H1 (cell line): ENCODE results near the gene PHF3. TPM values are rescaled to one million over a fixed set of nuclear protein-coding genes. Genes with fewer than 3 reads are reported as not detected.

Experiments
- CTCF ChIA-PET: fragments of 300-600 bp; sonication (Branson Sonifier 250); formaldehyde crosslinking; loops from one replicate; lab custom pipeline; 2021; ENCODE audit not compliant: partially characterized antibody; lab: Charles Lee
- POLR2A ChIA-PET: fragments of 300-600 bp; sonication (Branson Sonifier 250); formaldehyde crosslinking; loops from one replicate; lab custom pipeline; 2021; ENCODE audit warnings: inconsistent platforms; ENCODE audit not compliant: partially characterized antibody; lab: Charles Lee
- DNase-seq, 2 experiments: peaks; one replicate each; pipeline versions ENCODE4 v3.0.0 to v3.0.0-alpha.2; 2010 to 2022; ENCODE audit warnings: low spot score in 2 of 2, low read depth in 1 of 2, mixed read lengths in 1 of 2
- FAIRE-seq: peaks from 2 replicates; lab custom pipeline; 2011; peaks lifted over from hg19 to GRCh38; lab: Jason Lieb, UNC
- H2AFZ ChIP-seq: 2 replicates; pipeline ENCODE4 v1.8.1; 2012; ENCODE audit warnings: low read length, inconsistent platforms
- H2AK5ac ChIP-seq: 2 replicates; pipeline ENCODE4 v1.6.1; 2013; ENCODE audit warnings: low read depth, low read length
- H2BK120ac ChIP-seq: replicated peaks from 2 replicates; pipeline ENCODE3; 2013; ENCODE audit warnings: low read depth, low read length, inconsistent platforms
- H2BK12ac ChIP-seq: 2 replicates; pipeline ENCODE4 v1.6.1; 2013; ENCODE audit warnings: low read depth, low read length
- H2BK15ac ChIP-seq: 2 replicates; pipeline ENCODE4 v1.6.1; 2013; ENCODE audit warnings: low read length
- H2BK20ac ChIP-seq: 2 replicates; pipeline ENCODE4 v1.6.1; 2013; ENCODE audit warnings: low read length
- H2BK5ac ChIP-seq: 2 replicates; pipeline ENCODE4 v1.6.1; 2013; ENCODE audit warnings: low read depth, low read length
- H3K14ac ChIP-seq: 2 replicates; pipeline ENCODE4 v1.6.1; 2013; ENCODE audit warnings: inconsistent platforms; ENCODE audit not compliant: insufficient read length
- H3K18ac ChIP-seq: 2 replicates; pipeline ENCODE4 v1.6.1; 2013; ENCODE audit warnings: low read length; ENCODE audit errors: extremely low read depth
- H3K23ac ChIP-seq: 2 replicates; pipeline ENCODE4 v1.6.1; 2013; ENCODE audit warnings: inconsistent platforms; ENCODE audit not compliant: insufficient read length
- H3K23me2 ChIP-seq: 2 replicates; pipeline ENCODE4 v1.6.1; 2013; ENCODE audit warnings: low read depth, low read length
- H3K27ac ChIP-seq: 2 replicates; pipeline ENCODE4 v1.6.1; 2011; ENCODE audit warnings: low read depth, low read length, inconsistent platforms
- H3K27me3 ChIP-seq, 4 experiments: replicated peaks in 1 of 4; 1 replicate in 1 of 4; 2 replicates in 3 of 4; pipeline versions ENCODE4 v1.6.1 to v1.8.1; 2011 to 2013; ENCODE audit warnings: low read length in 3 of 4, mild to moderate bottlenecking in 3 of 4, inconsistent platforms in 2 of 4, mixed read lengths in 2 of 4, moderate library complexity in 1 of 4; ENCODE audit not compliant: control insufficient read depth in 3 of 4, insufficient read depth in 3 of 4; ENCODE audit errors: extremely low read depth in 1 of 4
- H3K36me3 ChIP-seq, 4 experiments: 2 replicates each; pipeline versions ENCODE4 v1.6.1 to v1.8.1; 2011 to 2013; ENCODE audit warnings: mild to moderate bottlenecking in 4 of 4, low read length in 3 of 4, moderate library complexity in 2 of 4, control low read depth in 1 of 4, inconsistent platforms in 1 of 4; ENCODE audit not compliant: insufficient read depth in 4 of 4, control insufficient read depth in 2 of 4
- H3K4ac ChIP-seq: replicated peaks from 2 replicates; pipeline ENCODE3; 2013; ENCODE audit warnings: low read length, low read depth, mixed read lengths, inconsistent platforms; ENCODE audit not compliant: insufficient read length
- H3K4me1 ChIP-seq, 4 experiments: replicated peaks in 1 of 4; 1 replicate in 1 of 4; 2 replicates in 3 of 4; pipeline versions ENCODE4 v1.6.1 to v1.8.1; 2011 to 2013; ENCODE audit warnings: low read length in 3 of 4, inconsistent platforms in 2 of 4, mixed read lengths in 1 of 4; ENCODE audit not compliant: insufficient read depth in 4 of 4, control insufficient read depth in 3 of 4
- H3K4me2 ChIP-seq, 2 experiments: 2 replicates each; pipeline versions ENCODE4 v1.6.1 to v1.8.1; 2011 to 2013; ENCODE audit warnings: low read depth in 2 of 2, low read length in 2 of 2, control low read depth in 1 of 2, inconsistent platforms in 1 of 2, mild to moderate bottlenecking in 1 of 2; ENCODE audit not compliant: insufficient read depth in 1 of 2
- H3K4me3 ChIP-seq, 4 experiments: fragments of 200-600, 300-600 bp in 1 of 4; sonication (generic), shearing (Covaris generic), sonication (Bioruptor Twin) in 1 of 4; 2 replicates each; pipeline versions ENCODE4 v1.5.1 to v1.8.1; 2011 to 2016; ENCODE audit warnings: low read length in 4 of 4, low read depth in 3 of 4, control low read depth in 2 of 4, inconsistent platforms in 2 of 4, mild to moderate bottlenecking in 2 of 4, mixed read lengths in 1 of 4, moderate library complexity in 1 of 4; ENCODE audit not compliant: insufficient read depth in 2 of 4; ENCODE audit errors: extremely low read depth in 1 of 4
- H3K56ac ChIP-seq: replicated peaks from 2 replicates; pipeline ENCODE3; 2013; ENCODE audit warnings: low read depth, mild to moderate bottlenecking, mixed read lengths, low read length, inconsistent platforms; ENCODE audit not compliant: insufficient read length
- H3K79me1 ChIP-seq: 2 replicates; pipeline ENCODE4 v1.6.1; 2013; ENCODE audit warnings: low read depth, low read length, control low read depth
- H3K79me2 ChIP-seq, 2 experiments: 2 replicates each; pipeline versions ENCODE4 v1.6.1 to v1.8.1; 2012 to 2013; ENCODE audit warnings: low read length in 2 of 2, mild to moderate bottlenecking in 2 of 2, inconsistent platforms in 1 of 2; ENCODE audit not compliant: insufficient read depth in 2 of 2, control insufficient read depth in 1 of 2
- H3K9ac ChIP-seq, 4 experiments: replicated peaks in 1 of 4; 1 replicate in 1 of 4; 2 replicates in 3 of 4; pipeline versions ENCODE4 v1.6.1 to v1.8.1; 2011 to 2013; ENCODE audit warnings: low read depth in 3 of 4, low read length in 3 of 4, control low read depth in 2 of 4, mild to moderate bottlenecking in 2 of 4, moderate library complexity in 2 of 4, inconsistent platforms in 1 of 4; ENCODE audit errors: extremely low read depth in 1 of 4
- H3K9me3 ChIP-seq, 2 experiments: 2 replicates each; pipeline versions ENCODE4 v1.6.1 to v1.8.1; 2012 to 2013; ENCODE audit warnings: mild to moderate bottlenecking in 2 of 2, moderate library complexity in 2 of 2, control low read depth in 1 of 2, inconsistent platforms in 1 of 2, low read depth in 1 of 2, low read length in 1 of 2, mixed read lengths in 1 of 2; ENCODE audit not compliant: insufficient read depth in 2 of 2
- H4K20me1 ChIP-seq, 2 experiments: replicated peaks in 1 of 2; 2 replicates each; pipeline versions ENCODE3 to v1.8.1; 2011 to 2013; ENCODE audit warnings: inconsistent platforms in 2 of 2, low read length in 2 of 2, mild to moderate bottlenecking in 1 of 2; ENCODE audit not compliant: insufficient read depth in 2 of 2, control insufficient read depth in 1 of 2
- H4K5ac ChIP-seq: 2 replicates; pipeline ENCODE4 v1.6.1; 2013; ENCODE audit warnings: low read length, low read depth, mixed read lengths, inconsistent platforms; ENCODE audit not compliant: insufficient read length
- H4K8ac ChIP-seq: 2 replicates; pipeline ENCODE4 v1.8.0; 2013; ENCODE audit warnings: mild to moderate bottlenecking, moderate library complexity, low read length, inconsistent platforms; ENCODE audit not compliant: insufficient read depth; ENCODE audit errors: extremely low read depth
- H4K91ac ChIP-seq: replicated peaks from 2 replicates; pipeline ENCODE3; 2013; ENCODE audit warnings: low read length, mixed read lengths, inconsistent platforms; ENCODE audit not compliant: insufficient read length
- ASH2L ChIP-seq: fragments of 200-600, 300-600 bp; sonication (generic); IDR thresholded peaks from one replicate; pipeline ENCODE4 v1.7.1; 2017; ENCODE audit warnings: low read length
- ATF2 ChIP-seq: IDR thresholded peaks from 2 replicates; pipeline ENCODE4 v1.6.1; 2012; ENCODE audit warnings: low read length, inconsistent platforms
- CBX5 ChIP-seq: fragments of 300-800, 300-1000 bp; sonication (generic); IDR thresholded peaks from 2 replicates; pipeline ENCODE4 v1.7.1; 2016; ENCODE audit warnings: antibody characterized with exemption, low read length, low read depth
- CBX8 ChIP-seq: fragments of 300-800, 300-1000 bp; sonication (generic); IDR thresholded peaks from 2 replicates; pipeline ENCODE4 v1.7.1; 2016; ENCODE audit warnings: low read depth, low read length, borderline replicate concordance
- CEBPB ChIP-seq: IDR thresholded peaks from 2 replicates; pipeline ENCODE4 v1.6.1; 2012; ENCODE audit warnings: low read depth, low read length
- CHD2 ChIP-seq: IDR thresholded peaks from 2 replicates; pipeline ENCODE4 v1.6.1; 2012; ENCODE audit warnings: low read length, improper control_type of control experiment
- EP300 ChIP-seq, 2 experiments: IDR thresholded peaks; 1 replicate in 1 of 2; 2 replicates in 1 of 2; pipeline ENCODE4 v1.6.1; 2011 to 2012; ENCODE audit warnings: low read depth in 2 of 2, low read length in 2 of 2, mild to moderate bottlenecking in 2 of 2, borderline replicate concordance in 1 of 2, inconsistent platforms in 1 of 2, moderate library complexity in 1 of 2
- GTF2F1 ChIP-seq: IDR thresholded peaks from 2 replicates; pipeline ENCODE4 v1.6.1; 2012; ENCODE audit warnings: low read depth, low read length, improper control_type of control experiment, borderline replicate concordance
- POU5F1 ChIP-seq: IDR thresholded peaks from 2 replicates; pipeline ENCODE4 v1.6.1; 2011; ENCODE audit warnings: low read depth, mild to moderate bottlenecking, low read length, moderate library complexity
- RNF2 ChIP-seq: fragments of 200-900, 300-1000 bp; sonication (generic); IDR thresholded peaks from 2 replicates; pipeline ENCODE4 v1.7.1; 2016; ENCODE audit warnings: borderline replicate concordance, low read depth, mild to moderate bottlenecking, antibody characterized with exemption, low read length; ENCODE audit not compliant: poor library complexity, severe bottlenecking; ENCODE audit errors: missing control alignments
- YY1 ChIP-seq: IDR thresholded peaks from 2 replicates; pipeline ENCODE4 v1.6.1; 2011; ENCODE audit warnings: low read depth, mild to moderate bottlenecking, low read length
- polyA plus RNA-seq, 7 experiments: library from polyadenylated mRNA; depleted of rRNA in 3 of 7; stranded (reverse) in 5 of 7; unstranded in 2 of 7; fragments of >200 nt in 5 of 7; fragments of 200-250 nt in 2 of 7; gene quantifications; 1 replicate in 5 of 7; 2 replicates in 1 of 7; 4 replicates in 1 of 7; pipeline versions ENCODE4 v1.2.1 to v1.2.3, GENCODE V29; 2011 to 2013; ENCODE audit warnings: missing spikeins in 2 of 7, mixed read lengths in 2 of 7
- total RNA-seq: library from RNA; stranded (reverse); fragmentation: NEBNext Ultra II Directional; extraction: Animal tissue kit (Norgen Biotek cat#: 25700); gene quantifications from 2 replicates; pipeline ENCODE4 v1.2.1, GENCODE V29; 2021

Gene PHF3
- total and polyA plus RNA-seq, 2 of the 8 experiments (the other 6 are each of a cell fraction or from before 2014, with no cell fraction given) = 10.1 to 69.3 TPM

GRCh38 chr6:63730311-63730710 lies 94.7 kb downstream of the PHF3 start:
- Histone ChIP-seq H2AK5ac (no peak overlapping the region), H4K20me1 (no peaks in the 10 kb centered on the region), H2AFZ (no peak overlapping the region), H2BK12ac (no peak overlapping the region), H3K56ac (no peak overlapping the region), H4K91ac (no peak overlapping the region), H3K27ac (no peak overlapping the region), H3K4me1 (no peaks in the 10 kb centered on the region), H3K18ac (no peak overlapping the region), H2BK15ac (no peak overlapping the region), H3K36me3 (no peaks in the 10 kb centered on the region), H3K23ac (no peak overlapping the region), H4K5ac (no peak overlapping the region), H2BK5ac (no peak overlapping the region), H3K9ac (no peak overlapping the region), H4K8ac (no peak overlapping the region), H3K79me1 (no peaks in the 10 kb centered on the region), H2BK20ac (no peak overlapping the region), H3K14ac (no peak overlapping the region), H3K4ac (no peak overlapping the region), H3K4me3 (no peak overlapping the region), H3K27me3 (no peaks in the 10 kb centered on the region), H3K9me3 (no peaks in the 10 kb centered on the region), H2BK120ac (no peak overlapping the region), H3K23me2 (no peaks in the 10 kb centered on the region), H3K79me2 (no peaks in the 10 kb centered on the region), H3K4me2 (no peak overlapping the region)
- no peak for FAIRE-seq
- ChIA-PET CTCF (interaction anchor here (1.0 kb wide), 1 partner anchor 33 kb away, joined by 3 read pairs; no protein-coding TSS in a partner anchor), POLR2A (no interaction called here)
- no peak for DNase-seq
- TF ChIP-seq GTF2F1 = no peak
- no peak for TF ChIP-seq POU5F1
- TF ChIP-seq ASH2L = no peak
- no peak for TF ChIP-seq ATF2
- no peak for TF ChIP-seq CBX8
- TF ChIP-seq CHD2 = no peak
- no peak for TF ChIP-seq CEBPB
- TF ChIP-seq RNF2 = no peak
- no peak for TF ChIP-seq CBX5
- TF ChIP-seq YY1 = no peak
- no peak for TF ChIP-seq EP300 (IDR thresholded peaks at IDR 0.05; ENCODE audit: borderline replicate concordance in 1 of 2, low read depth in 2 of 2, low read length in 2 of 2)
